GM12865 (cell line): Measurements from ENCODE around the gene EXOC1L.

ENCODE experiments used
- DNase-seq: peaks from one replicate; pipeline ENCODE4 v3.0.0; 2010; ENCODE audit warnings: low read depth
- H3K4me3 ChIP-seq: 2 replicates; pipeline ENCODE4 v1.5.1; 2011; ENCODE audit warnings: mild to moderate bottlenecking, low read depth, low read length, control low read depth
- CTCF ChIP-seq: IDR thresholded peaks from 2 replicates; pipeline ENCODE4 v1.5.1; 2011; ENCODE audit warnings: low read length, control low read depth, low read depth, inconsistent platforms; ENCODE audit not compliant: insufficient read depth; ENCODE audit errors: missing control alignments

Gene EXOC1L

GRCh38 chr4:55793479-55793878 lies 26.1 kb upstream of the EXOC1L start:
- no peak for DNase-seq
- no peak overlapping the region for H3K4me3 ChIP-seq
- no peak for TF ChIP-seq CTCF

- no peak overlapping the region for H3K4me3 ChIP-seq
- no peak for DNase-seq
- TF ChIP-seq CTCF, result no peak
These were observed 25.5 kb upstream of the EXOC1L start for GRCh38 chr4:55794053-55794452.

- no peak overlapping the region for H3K4me3 ChIP-seq
- DNase-seq, result no peak
- no peak for TF ChIP-seq CTCF
These were observed 24.2 kb upstream of the EXOC1L start for GRCh38 chr4:55795341-55795740.

GRCh38 chr4:55801498-55801897 lies 18.1 kb upstream of the EXOC1L start:
- H3K4me3 ChIP-seq, result no peak overlapping the region
- DNase-seq, result no peak
- TF ChIP-seq CTCF, result no peak

GRCh38 chr4:55807556-55807955 lies 12.0 kb upstream of the EXOC1L start:
- no peak overlapping the region for H3K4me3 ChIP-seq
- no peak for TF ChIP-seq CTCF
- no peak for DNase-seq

GRCh38 chr4:55808186-55808585 lies 11.4 kb upstream of the EXOC1L start:
- H3K4me3 ChIP-seq, result no peak overlapping the region
- no peak for TF ChIP-seq CTCF
- no peak for DNase-seq

GRCh38 chr4:55808632-55809031 lies 11.0 kb upstream of the EXOC1L start:
- no peak for TF ChIP-seq CTCF
- no peak for DNase-seq
- H3K4me3 ChIP-seq, result no peak overlapping the region
